ENCODE results near the gene EEPD1.
"Not testable (repeated sequence)": the region's sequence is repeated elsewhere in the genome, so short reads cannot be mapped to it uniquely, and the experiment has no call there.

Gene EEPD1

GRCh38 chr7:36116347-36117202, 36.5 kb upstream of the EEPD1 start:
- Histone ChIP-seq H3K4me1 (ENCODE audit: control insufficient read depth, insufficient read depth, low read length, poor library complexity, severe bottlenecking) (peaks cover 14% of the 10 kb centered on the region), H3K9me3 (ENCODE audit: control insufficient read depth, low read length) (no peaks in the 10 kb centered on the region), H3K27ac (ENCODE audit: low read depth, low read length, severe bottlenecking) (no peak overlapping the region), H3K36me3 (ENCODE audit: control insufficient read depth, insufficient read depth, low read length) (no peaks in the 10 kb centered on the region), H3K4me3 (ENCODE audit: extremely low read depth, insufficient read depth, low read length, poor library complexity, severe bottlenecking) (no peak overlapping the region)
- WGBS, 2 experiments (ENCODE audit: insufficient coverage in 2 of 2) = 73 to 82% methylated on average over 4 of the region's 5 CpGs

GRCh38 chr7:36117203-36117840, 35.7 kb upstream of the EEPD1 start:
- Histone ChIP-seq H3K36me3 (ENCODE audit: control insufficient read depth, insufficient read depth, low read length) (no peaks in the 10 kb centered on the region), H3K4me3 (ENCODE audit: extremely low read depth, insufficient read depth, low read length, poor library complexity, severe bottlenecking) (no peak overlapping the region), H3K4me1 (ENCODE audit: control insufficient read depth, insufficient read depth, low read length, poor library complexity, severe bottlenecking) (peaks cover 14% of the 10 kb centered on the region), H3K27ac (ENCODE audit: low read depth, low read length, severe bottlenecking) (no peak overlapping the region), H3K9me3 (ENCODE audit: control insufficient read depth, low read length) (no peaks in the 10 kb centered on the region)
- 86 to 88% methylated on average over 5 to 6 of the region's 6 CpGs for WGBS, 2 experiments (ENCODE audit: insufficient coverage in 2 of 2)

- WGBS, 2 experiments (ENCODE audit: insufficient coverage in 2 of 2) = 71 to 100% methylated on average over 1 of the region's 1 CpG
- peaks cover 14% of the 10 kb centered on the region for H3K4me1 ChIP-seq (ENCODE audit: control insufficient read depth, insufficient read depth, low read length, poor library complexity, severe bottlenecking)
- no peaks in the 10 kb centered on the region for H3K36me3 ChIP-seq (ENCODE audit: control insufficient read depth, insufficient read depth, low read length)
- no peak overlapping the region for H3K4me3 ChIP-seq (ENCODE audit: extremely low read depth, insufficient read depth, low read length, poor library complexity, severe bottlenecking)
- no peaks in the 10 kb centered on the region for H3K9me3 ChIP-seq (ENCODE audit: control insufficient read depth, low read length)
- H3K27ac ChIP-seq (ENCODE audit: low read depth, low read length, severe bottlenecking) = no peak overlapping the region
Measured at GRCh38 chr7:36118344-36118743, 34.7 kb upstream of the EEPD1 start.

- Histone ChIP-seq H3K4me3 (ENCODE audit: extremely low read depth, insufficient read depth, low read length, poor library complexity, severe bottlenecking) (no peak overlapping the region), H3K9me3 (ENCODE audit: control insufficient read depth, low read length) (no peaks in the 10 kb centered on the region), H3K36me3 (ENCODE audit: control insufficient read depth, insufficient read depth, low read length) (no peaks in the 10 kb centered on the region), H3K27ac (ENCODE audit: low read depth, low read length, severe bottlenecking) (no peak overlapping the region), H3K4me1 (ENCODE audit: control insufficient read depth, insufficient read depth, low read length, poor library complexity, severe bottlenecking) (peaks cover 14% of the 10 kb centered on the region)
- 93% methylated on average over 3 of the region's 6 CpGs; no CpG with 5 or more reads in 1 of the 2 experiments for WGBS, 2 experiments (ENCODE audit: insufficient coverage in 2 of 2)
Measured at GRCh38 chr7:36119005-36119706, 33.9 kb upstream of the EEPD1 start.

- not testable (repeated sequence) for H3K27ac ChIP-seq (ENCODE audit: low read depth, low read length, severe bottlenecking); H3K36me3 ChIP-seq (ENCODE audit: control insufficient read depth, insufficient read depth, low read length); H3K9me3 ChIP-seq (ENCODE audit: control insufficient read depth, low read length); H3K4me3 ChIP-seq (ENCODE audit: extremely low read depth, insufficient read depth, low read length, poor library complexity, severe bottlenecking)
- peaks cover 14% of the 10 kb centered on the region for H3K4me1 ChIP-seq (ENCODE audit: control insufficient read depth, insufficient read depth, low read length, poor library complexity, severe bottlenecking)
- 81 to 90% methylated on average over 10 to 11 of the region's 13 CpGs for WGBS, 2 experiments (ENCODE audit: insufficient coverage in 2 of 2)
Measured at GRCh38 chr7:36119983-36120646, 32.9 kb upstream of the EEPD1 start.

GRCh38 chr7:36125630-36126029, 27.4 kb upstream of the EEPD1 start:
- H3K9me3 ChIP-seq (ENCODE audit: control insufficient read depth, low read length); H3K36me3 ChIP-seq (ENCODE audit: control insufficient read depth, insufficient read depth, low read length); H3K4me1 ChIP-seq (ENCODE audit: control insufficient read depth, insufficient read depth, low read length, poor library complexity, severe bottlenecking); H3K4me3 ChIP-seq (ENCODE audit: extremely low read depth, insufficient read depth, low read length, poor library complexity, severe bottlenecking); H3K27ac ChIP-seq (ENCODE audit: low read depth, low read length, severe bottlenecking): not testable (repeated sequence)
- WGBS, 2 experiments (ENCODE audit: insufficient coverage in 2 of 2) = no CpG with 5 or more reads among the region's 2 CpGs

- no peaks in the 10 kb centered on the region for H3K36me3 ChIP-seq (ENCODE audit: control insufficient read depth, insufficient read depth, low read length)
- no peak overlapping the region for H3K27ac ChIP-seq (ENCODE audit: low read depth, low read length, severe bottlenecking)
- no peak overlapping the region for H3K4me3 ChIP-seq (ENCODE audit: extremely low read depth, insufficient read depth, low read length, poor library complexity, severe bottlenecking)
- no peaks in the 10 kb centered on the region for H3K9me3 ChIP-seq (ENCODE audit: control insufficient read depth, low read length)
- WGBS, 2 experiments (ENCODE audit: insufficient coverage in 2 of 2) = 93 to 95% methylated on average over 1 to 2 of the region's 4 CpGs
- peaks cover 4% of the 10 kb centered on the region for H3K4me1 ChIP-seq (ENCODE audit: control insufficient read depth, insufficient read depth, low read length, poor library complexity, severe bottlenecking)
Measured at GRCh38 chr7:36127075-36127740, 25.8 kb upstream of the EEPD1 start.

GRCh38 chr7:36128448-36129047, 24.5 kb upstream of the EEPD1 start:
- Histone ChIP-seq H3K27ac (ENCODE audit: low read depth, low read length, severe bottlenecking) (peak overlapping the region; percentile 66), H3K9me3 (ENCODE audit: control insufficient read depth, low read length) (no peaks in the 10 kb centered on the region), H3K4me1 (ENCODE audit: control insufficient read depth, insufficient read depth, low read length, poor library complexity, severe bottlenecking) (peaks cover 4% of the 10 kb centered on the region), H3K4me3 (ENCODE audit: extremely low read depth, insufficient read depth, low read length, poor library complexity, severe bottlenecking) (no peak overlapping the region), H3K36me3 (ENCODE audit: control insufficient read depth, insufficient read depth, low read length) (no peaks in the 10 kb centered on the region)
- 46 to 59% methylated on average over 7 of the region's 10 CpGs for WGBS, 2 experiments (ENCODE audit: insufficient coverage in 2 of 2)

- WGBS, 2 experiments (ENCODE audit: insufficient coverage in 2 of 2) = 79 to 86% methylated on average over 7 of the region's 9 CpGs
- Histone ChIP-seq H3K27ac (ENCODE audit: low read depth, low read length, severe bottlenecking) (peak overlapping the region; percentile 66), H3K9me3 (ENCODE audit: control insufficient read depth, low read length) (no peaks in the 10 kb centered on the region), H3K4me1 (ENCODE audit: control insufficient read depth, insufficient read depth, low read length, poor library complexity, severe bottlenecking) (peaks cover 4% of the 10 kb centered on the region), H3K4me3 (ENCODE audit: extremely low read depth, insufficient read depth, low read length, poor library complexity, severe bottlenecking) (no peak overlapping the region), H3K36me3 (ENCODE audit: control insufficient read depth, insufficient read depth, low read length) (no peaks in the 10 kb centered on the region)
Measured at GRCh38 chr7:36129048-36129534, 24.0 kb upstream of the EEPD1 start.
